ENCODE measurements around the gene IFT81. TPM values are rescaled to one million over a fixed set of nuclear protein-coding genes. Genes with fewer than 3 reads are reported as not detected.
A peak's percentile ranks its signal among the peaks of the same experiment; 100 is the strongest.

The IFT81 gene
- total RNA-seq, 4 donors from 2014 or later = 6.9 to 40.6 (median 20.7) TPM

GRCh38 chr12:110230655-110231054, 106.5 kb downstream of the IFT81 start:
- H3K36me3 ChIP-seq = no peaks in the 10 kb centered on the region
- DNase-seq = no peak
- no peak overlapping the region for H3K4me3 ChIP-seq
- peaks cover 0 to under 1% of the 10 kb centered on the region in 2 donors for H3K4me1 ChIP-seq
- H3K27me3 ChIP-seq = no peaks in the 10 kb centered on the region
- no peaks in the 10 kb centered on the region for H3K9me3 ChIP-seq
- H3K27ac ChIP-seq = no peak overlapping the region
- intact Hi-C loops (cut with DNase I; ENCODE audit: low total_unique reads) = loop anchor here (10.0 kb wide), 1 partner anchor 126 kb away; no protein-coding TSS in a partner anchor
- TF ChIP-seq POLR2A (IDR thresholded peaks at IDR 0.05) = no peak
- TF ChIP-seq, protein P1, sequence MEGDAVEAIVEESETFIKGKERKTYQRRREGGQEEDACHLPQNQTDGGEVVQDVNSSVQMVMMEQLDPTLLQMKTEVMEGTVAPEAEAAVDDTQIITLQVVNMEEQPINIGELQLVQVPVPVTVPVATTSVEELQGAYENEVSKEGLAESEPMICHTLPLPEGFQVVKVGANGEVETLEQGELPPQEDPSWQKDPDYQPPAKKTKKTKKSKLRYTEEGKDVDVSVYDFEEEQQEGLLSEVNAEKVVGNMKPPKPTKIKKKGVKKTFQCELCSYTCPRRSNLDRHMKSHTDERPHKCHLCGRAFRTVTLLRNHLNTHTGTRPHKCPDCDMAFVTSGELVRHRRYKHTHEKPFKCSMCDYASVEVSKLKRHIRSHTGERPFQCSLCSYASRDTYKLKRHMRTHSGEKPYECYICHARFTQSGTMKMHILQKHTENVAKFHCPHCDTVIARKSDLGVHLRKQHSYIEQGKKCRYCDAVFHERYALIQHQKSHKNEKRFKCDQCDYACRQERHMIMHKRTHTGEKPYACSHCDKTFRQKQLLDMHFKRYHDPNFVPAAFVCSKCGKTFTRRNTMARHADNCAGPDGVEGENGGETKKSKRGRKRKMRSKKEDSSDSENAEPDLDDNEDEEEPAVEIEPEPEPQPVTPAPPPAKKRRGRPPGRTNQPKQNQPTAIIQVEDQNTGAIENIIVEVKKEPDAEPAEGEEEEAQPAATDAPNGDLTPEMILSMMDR (IDR thresholded peaks at IDR 0.05) = no peak

DNA sequence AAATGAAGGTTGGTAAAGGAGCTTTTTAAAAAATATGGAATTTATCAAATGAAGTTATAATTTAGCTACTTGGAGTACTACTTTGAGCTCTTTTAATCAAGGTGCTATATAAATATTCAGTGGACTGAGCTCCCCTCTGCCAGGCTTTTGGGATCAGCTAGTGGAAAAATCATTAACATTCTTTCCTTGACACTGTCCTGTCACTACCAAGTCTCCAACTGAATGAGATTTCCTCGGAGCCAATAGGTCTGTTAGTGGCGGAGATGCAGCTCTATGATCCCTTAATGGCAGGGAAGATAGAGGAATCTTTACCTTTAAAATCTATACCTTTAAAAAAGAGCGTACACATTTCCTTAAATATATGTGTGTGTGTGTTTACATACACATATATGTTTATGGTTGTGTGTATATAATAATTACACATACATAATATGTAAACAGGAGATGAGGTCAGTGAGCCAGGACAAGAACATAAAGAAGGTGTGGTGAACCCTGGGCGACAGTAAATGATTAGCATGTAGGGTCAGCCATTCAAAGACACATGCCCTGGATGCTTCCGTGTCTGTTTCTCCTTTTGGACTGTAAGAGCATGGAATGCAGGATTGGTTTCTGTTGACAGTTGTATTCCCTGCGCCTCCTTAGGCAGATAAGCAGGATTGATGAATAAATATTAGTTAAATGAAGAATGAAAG, 109.2 kb downstream of the IFT81 start:
- H3K4me1 ChIP-seq = no peaks in the 10 kb centered on the region
- no peaks in the 10 kb centered on the region for H3K9me3 ChIP-seq
- H3K27me3 ChIP-seq = no peaks in the 10 kb centered on the region
- no peak for DNase-seq
- H3K36me3 ChIP-seq = no peaks in the 10 kb centered on the region
- intact Hi-C loops (cut with DNase I; ENCODE audit: low total_unique reads) = loop anchor here (10.0 kb wide), 1 partner anchor 129 kb away; no protein-coding TSS in a partner anchor
- no peak overlapping the region for H3K4me3 ChIP-seq
- TF ChIP-seq, protein P1 (IDR thresholded peaks at IDR 0.05) = no peak
- no peak for TF ChIP-seq POLR2A (IDR thresholded peaks at IDR 0.05)
- H3K27ac ChIP-seq = no peak overlapping the region

GRCh38 chr12:110234331-110234751, 110.2 kb downstream of the IFT81 start:
- Histone ChIP-seq H3K9me3 (no peaks in the 10 kb centered on the region), H3K27ac (peak overlapping the region; percentile 10 to 30), H3K4me3 (no peak overlapping the region), H3K27me3 (no peaks in the 10 kb centered on the region), H3K36me3 (no peaks in the 10 kb centered on the region), H3K4me1 (no peaks in the 10 kb centered on the region)
- no peak for DNase-seq
- TF ChIP-seq, protein P1 (IDR thresholded peaks at IDR 0.05) = no peak
- no peak for TF ChIP-seq POLR2A (IDR thresholded peaks at IDR 0.05)
- intact Hi-C loops (cut with DNase I; ENCODE audit: low total_unique reads) = loop anchor here (10.0 kb wide), 1 partner anchor 130 kb away; no protein-coding TSS in a partner anchor

DNA sequence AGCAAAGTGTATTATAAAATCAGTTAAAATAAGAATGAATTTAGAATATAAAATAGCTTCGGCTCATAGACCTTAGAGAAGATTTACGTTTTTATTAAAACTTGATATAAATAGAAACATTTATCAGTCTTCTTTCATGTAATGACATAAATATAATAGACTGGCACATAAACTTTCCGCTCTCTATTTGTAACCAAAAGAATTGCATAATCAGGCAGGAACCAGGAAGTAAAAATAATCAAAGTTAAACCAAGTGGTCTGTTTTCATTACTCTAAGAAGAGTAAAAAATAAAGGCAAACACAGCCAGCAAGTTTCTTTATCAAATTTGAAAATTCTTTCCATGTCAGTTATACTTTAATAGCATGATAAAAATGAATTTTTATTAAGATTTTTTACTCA, 110.6 kb downstream of the IFT81 start:
- H3K4me1 ChIP-seq = no peaks in the 10 kb centered on the region
- H3K27ac ChIP-seq = peak overlapping the region; percentile 10 to 30
- no peaks in the 10 kb centered on the region for H3K9me3 ChIP-seq
- DNase-seq = no peak
- H3K4me3 ChIP-seq = no peak overlapping the region
- no peaks in the 10 kb centered on the region for H3K27me3 ChIP-seq
- intact Hi-C loops (cut with DNase I; ENCODE audit: low total_unique reads) = loop anchor here (10.0 kb wide), 1 partner anchor 130 kb away; no protein-coding TSS in a partner anchor
- H3K36me3 ChIP-seq = no peaks in the 10 kb centered on the region
- TF ChIP-seq, protein P1 (IDR thresholded peaks at IDR 0.05) = no peak
- TF ChIP-seq POLR2A (IDR thresholded peaks at IDR 0.05) = no peak

DNA sequence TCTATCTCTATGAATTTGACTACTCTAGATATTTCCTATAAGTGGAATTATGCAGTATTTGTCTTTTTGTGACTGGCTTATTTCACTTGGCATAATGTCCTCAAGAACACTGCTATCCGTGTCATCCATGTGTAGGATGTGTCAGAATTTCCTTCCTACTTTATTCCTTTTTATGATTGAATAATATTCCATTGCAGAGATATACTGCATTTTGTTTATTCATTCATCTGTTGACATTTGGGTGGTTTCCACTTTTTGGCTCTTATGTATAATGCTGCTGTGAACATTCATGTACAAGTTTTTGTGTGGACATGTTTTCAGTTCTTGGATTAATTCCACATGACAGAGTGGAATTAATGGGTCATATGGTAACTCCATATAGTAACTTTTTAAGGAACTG, 111.2 kb downstream of the IFT81 start:
- Histone ChIP-seq H3K9me3 (no peaks in the 10 kb centered on the region), H3K4me1 (no peaks in the 10 kb centered on the region), H3K27ac (peak overlapping the region in 1 of 2 donors; percentile 10), H3K27me3 (no peaks in the 10 kb centered on the region), H3K4me3 (no peak overlapping the region), H3K36me3 (no peaks in the 10 kb centered on the region)
- no peak for DNase-seq
- intact Hi-C loops (cut with DNase I; ENCODE audit: low total_unique reads) = loop anchor here (10.0 kb wide), 1 partner anchor 131 kb away; no protein-coding TSS in a partner anchor
- TF ChIP-seq POLR2A (IDR thresholded peaks at IDR 0.05) = no peak
- TF ChIP-seq, protein P1 (IDR thresholded peaks at IDR 0.05) = no peak

Measured in uterus (tissue), 4 donors.